A673 (cell line): Measurements from ENCODE around the gene RHOT1. TPM values are rescaled to one million over a fixed set of nuclear protein-coding genes. Genes with fewer than 3 reads are reported as not detected.
"Not testable (repeated sequence)": the region's sequence is repeated elsewhere in the genome, so short reads cannot be mapped to it uniquely, and the experiment has no call there.

Source experiments
- BruUV-seq: library from RNA; stranded (reverse); fragments of 400-500 nt; replicated peaks from 2 replicates; lab custom pipeline; 2021; lab: Mats Ljungman, UMichigan
- CTCF ChIA-PET: fragments of 300-600 bp; sonication (Branson Sonifier 250); formaldehyde crosslinking; loops from one replicate; lab custom pipeline; 2022; ENCODE audit warnings: antibody characterized with exemption; lab: Charles Lee
- POLR2A ChIA-PET: fragments of 300-600 bp; sonication (Branson Sonifier 250); formaldehyde crosslinking; loops from one replicate; lab custom pipeline; 2022; ENCODE audit warnings: antibody characterized with exemption; ENCODE audit not compliant: low non-redundant PET; lab: Charles Lee
- DNase-seq: peaks from one replicate; pipeline ENCODE4 v3.0.0-alpha.2; 2015; ENCODE audit warnings: low spot score
- H3K27ac ChIP-seq: fragments of 200-600 bp; sonication (generic); 2 replicates; pipeline ENCODE4 v1.5.1; 2016; ENCODE audit warnings: mixed run types, low read depth, mild to moderate bottlenecking, mixed read lengths, antibody characterized with exemption, low read length; ENCODE audit not compliant: poor library complexity, severe bottlenecking
- H3K27me3 ChIP-seq: fragments of 200-600 bp; sonication (generic); replicated peaks from 2 replicates; pipeline ENCODE4 v1.6.1; 2017; ENCODE audit warnings: mixed run types, low read depth, mild to moderate bottlenecking, mixed read lengths, antibody characterized with exemption, low read length; ENCODE audit not compliant: insufficient read depth, poor library complexity
- H3K36me3 ChIP-seq: fragments of 200-600 bp; sonication (generic); 2 replicates; pipeline ENCODE4 v1.6.1; 2016; ENCODE audit warnings: mixed run types, mild to moderate bottlenecking, mixed read lengths, antibody characterized with exemption, low read length; ENCODE audit not compliant: insufficient read depth, poor library complexity, severe bottlenecking
- H3K4me1 ChIP-seq: fragments of 200-600 bp; sonication (generic); 2 replicates; pipeline ENCODE4 v1.6.1; 2017; ENCODE audit warnings: mixed run types, mild to moderate bottlenecking, mixed read lengths, antibody characterized with exemption, low read length; ENCODE audit not compliant: insufficient read depth, poor library complexity, severe bottlenecking
- H3K4me3 ChIP-seq: fragments of 200-600 bp; sonication (generic); 2 replicates; pipeline ENCODE4 v1.5.1; 2016; ENCODE audit warnings: low read depth, mixed run types, mild to moderate bottlenecking, mixed read lengths, low read length; ENCODE audit not compliant: poor library complexity, severe bottlenecking
- H3K9me3 ChIP-seq: fragments of 200-600 bp; sonication (generic); 2 replicates; pipeline ENCODE4 v1.6.1; 2016; ENCODE audit warnings: mixed run types, low read depth, mild to moderate bottlenecking, mixed read lengths, antibody characterized with exemption, low read length; ENCODE audit not compliant: poor library complexity, severe bottlenecking
- EZH2 ChIP-seq: fragments of 200-600 bp; sonication (generic); IDR thresholded peaks from 2 replicates; pipeline ENCODE4 v1.6.1; 2017; ENCODE audit warnings: borderline replicate concordance, low read depth, mild to moderate bottlenecking, mixed read lengths, antibody characterized with exemption, low read length; ENCODE audit not compliant: poor library complexity, severe bottlenecking
- intact Hi-C: fragments of 100-400 bp; cut with micrococcal nuclease; formaldehyde crosslinking; loops from one replicate; pipeline ENCODE4 v1.10.0; 2022; ENCODE audit not compliant: unreplicated experiment
- total RNA-seq: library from RNA; stranded (reverse); gene quantifications from 2 replicates; pipeline ENCODE4 v1.2.3, GENCODE V29; 2021
- TF ChIP-seq, protein P1 (sequence below): fragments of 300-800, 200-600 bp; sonication (generic); conservative IDR thresholded peaks from 2 replicates; pipeline ENCODE4 v1.5.1; 2017; ENCODE audit warnings: low read depth, mild to moderate bottlenecking, antibody characterized with exemption, low read length, moderate library complexity, mixed read lengths

The RHOT1 gene
- total RNA-seq, 1 experiment from 2014 or later: 18.0 TPM

DNA sequence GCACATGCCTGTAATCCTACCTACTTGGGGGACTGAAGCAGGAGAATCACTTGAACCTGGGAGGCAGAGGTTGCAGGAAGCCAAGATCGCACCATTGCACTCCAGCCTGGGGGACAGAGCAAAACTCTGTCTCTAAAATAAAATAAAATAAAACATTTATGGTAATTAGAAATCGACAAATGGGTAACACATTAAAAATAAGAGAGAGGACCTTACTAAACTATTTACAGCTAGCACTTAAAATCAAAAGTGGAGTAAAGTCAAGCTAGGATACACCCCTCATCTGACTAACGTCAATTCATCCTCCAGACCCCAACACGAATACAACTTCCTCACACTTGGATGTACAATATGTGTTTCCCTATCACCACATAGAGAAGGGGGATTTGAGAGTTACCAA is 27.8 kb upstream of the RHOT1 start:
- Histone ChIP-seq H3K27ac (no peak overlapping the region), H3K27me3 (no peaks in the 10 kb centered on the region), H3K36me3 (no peaks in the 10 kb centered on the region), H3K4me1 (no peaks in the 10 kb centered on the region), H3K9me3 (no peaks in the 10 kb centered on the region), H3K4me3 (no peak overlapping the region)
- POLR2A ChIA-PET: no interaction called here
- BruUV-seq: no TSS peak
- DNase-seq: no peak
- CTCF ChIA-PET: no interaction called here
- intact Hi-C loops: no loop called here
- TF ChIP-seq, protein P1, sequence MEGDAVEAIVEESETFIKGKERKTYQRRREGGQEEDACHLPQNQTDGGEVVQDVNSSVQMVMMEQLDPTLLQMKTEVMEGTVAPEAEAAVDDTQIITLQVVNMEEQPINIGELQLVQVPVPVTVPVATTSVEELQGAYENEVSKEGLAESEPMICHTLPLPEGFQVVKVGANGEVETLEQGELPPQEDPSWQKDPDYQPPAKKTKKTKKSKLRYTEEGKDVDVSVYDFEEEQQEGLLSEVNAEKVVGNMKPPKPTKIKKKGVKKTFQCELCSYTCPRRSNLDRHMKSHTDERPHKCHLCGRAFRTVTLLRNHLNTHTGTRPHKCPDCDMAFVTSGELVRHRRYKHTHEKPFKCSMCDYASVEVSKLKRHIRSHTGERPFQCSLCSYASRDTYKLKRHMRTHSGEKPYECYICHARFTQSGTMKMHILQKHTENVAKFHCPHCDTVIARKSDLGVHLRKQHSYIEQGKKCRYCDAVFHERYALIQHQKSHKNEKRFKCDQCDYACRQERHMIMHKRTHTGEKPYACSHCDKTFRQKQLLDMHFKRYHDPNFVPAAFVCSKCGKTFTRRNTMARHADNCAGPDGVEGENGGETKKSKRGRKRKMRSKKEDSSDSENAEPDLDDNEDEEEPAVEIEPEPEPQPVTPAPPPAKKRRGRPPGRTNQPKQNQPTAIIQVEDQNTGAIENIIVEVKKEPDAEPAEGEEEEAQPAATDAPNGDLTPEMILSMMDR: no peak
- no peak for TF ChIP-seq EZH2

DNA sequence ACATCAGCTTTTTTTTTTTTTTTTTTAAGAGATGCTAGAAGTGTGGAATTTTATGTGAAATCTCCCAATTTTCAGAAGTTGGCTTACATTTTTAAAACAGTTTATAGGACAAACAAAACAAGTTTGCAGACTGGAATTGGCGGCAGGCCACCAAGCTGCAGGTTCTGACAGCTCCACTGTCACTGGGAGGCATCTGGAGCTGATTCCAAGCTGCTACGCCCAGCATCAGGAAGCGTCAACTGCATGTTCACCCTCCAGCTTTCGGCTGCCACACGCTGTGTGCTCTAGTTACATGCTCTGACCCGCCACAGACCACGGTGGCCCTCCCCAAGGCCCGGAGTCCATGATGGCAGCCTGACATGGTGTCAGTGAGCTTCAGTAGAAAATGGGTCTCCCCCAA is 26.8 kb upstream of the RHOT1 start:
- POLR2A ChIA-PET, intact Hi-C loops: not testable (repeated sequence)

DNA sequence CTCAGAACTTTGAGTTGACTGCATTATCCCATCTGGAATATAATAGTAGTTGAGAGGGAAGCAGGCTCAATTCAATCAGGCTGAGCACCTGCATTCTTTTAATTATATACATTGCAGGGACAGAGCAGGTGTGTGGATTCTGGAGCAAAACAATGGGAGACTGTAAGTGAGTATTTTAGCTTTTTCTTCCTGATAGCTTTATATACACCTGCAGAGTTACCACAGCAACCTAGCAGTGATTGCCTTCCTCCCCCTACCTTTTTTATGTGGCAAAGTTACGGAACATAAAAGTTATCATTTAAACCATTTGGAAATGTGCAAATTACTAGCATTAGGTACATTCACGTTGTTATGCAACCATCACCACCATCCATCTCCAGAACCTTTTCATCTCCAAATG is 25.4 kb upstream of the RHOT1 start:
- H3K36me3 ChIP-seq: no peaks in the 10 kb centered on the region
- TF ChIP-seq, protein P1: no peak
- TF ChIP-seq EZH2: no peak
- BruUV-seq: no TSS peak
- ChIA-PET CTCF (no interaction called here), POLR2A (no interaction called here)
- H3K4me3 ChIP-seq: no peak overlapping the region
- no peak for DNase-seq
- H3K4me1 ChIP-seq: no peaks in the 10 kb centered on the region
- intact Hi-C loops: no loop called here
- H3K9me3 ChIP-seq: no peaks in the 10 kb centered on the region
- H3K27me3 ChIP-seq: no peaks in the 10 kb centered on the region
- no peak overlapping the region for H3K27ac ChIP-seq

More for the DNA sequence above, 26.8 kb upstream of the RHOT1 start:
- H3K27me3 ChIP-seq, H3K36me3 ChIP-seq, CTCF ChIA-PET, H3K4me1 ChIP-seq, DNase-seq, H3K27ac ChIP-seq, H3K4me3 ChIP-seq, BruUV-seq, H3K9me3 ChIP-seq: not testable (repeated sequence)

DNA sequence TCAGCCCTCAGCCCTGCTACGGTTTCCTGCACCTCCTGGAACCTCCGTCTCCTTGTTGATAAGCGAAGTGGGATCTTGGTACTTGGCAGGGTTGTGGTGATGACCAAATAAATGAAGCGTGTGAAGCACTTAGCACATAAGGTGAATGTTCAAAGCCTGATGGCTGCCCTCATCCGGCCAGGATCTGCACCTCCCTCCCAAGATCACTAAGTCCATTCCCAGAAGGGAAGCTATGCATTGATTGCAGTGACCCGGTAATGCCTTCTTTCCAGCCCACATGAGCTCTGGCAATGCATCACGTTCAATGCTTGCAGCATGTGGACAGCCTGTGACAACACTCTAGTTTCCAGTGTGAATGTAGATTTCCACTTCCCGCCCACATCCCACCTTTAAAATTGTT is 24.9 kb upstream of the RHOT1 start:
- CTCF ChIA-PET: no interaction called here
- TF ChIP-seq EZH2: no peak
- TF ChIP-seq, protein P1: no peak
- DNase-seq: no peak
- no TSS peak for BruUV-seq
- no peaks in the 10 kb centered on the region for H3K4me1 ChIP-seq
- H3K36me3 ChIP-seq: no peaks in the 10 kb centered on the region
- intact Hi-C loops: no loop called here
- H3K27me3 ChIP-seq: no peaks in the 10 kb centered on the region
- no peak overlapping the region for H3K4me3 ChIP-seq
- H3K9me3 ChIP-seq: no peaks in the 10 kb centered on the region
- POLR2A ChIA-PET: no interaction called here
- no peak overlapping the region for H3K27ac ChIP-seq

DNA sequence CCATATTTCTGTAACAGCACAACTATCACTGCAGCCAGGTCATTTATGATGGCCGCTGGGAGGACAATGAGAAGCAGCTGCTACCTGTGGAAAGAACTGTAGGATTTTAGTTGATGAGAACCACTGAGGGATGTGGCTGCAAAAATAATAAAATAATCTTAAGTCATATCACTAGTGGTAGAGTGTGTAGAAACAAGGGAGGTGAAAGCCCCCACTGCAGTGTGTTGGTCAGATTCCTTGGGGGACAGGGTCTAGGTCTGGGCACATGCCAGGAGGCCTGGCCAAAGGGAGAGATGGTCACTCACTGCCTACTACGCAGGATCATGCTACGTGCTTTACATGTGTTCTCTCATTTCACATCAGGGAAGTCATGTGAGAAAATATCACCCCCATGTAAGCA is 24.2 kb upstream of the RHOT1 start:
- CTCF ChIA-PET, POLR2A ChIA-PET, BruUV-seq, H3K27ac ChIP-seq, intact Hi-C loops, H3K4me3 ChIP-seq, H3K4me1 ChIP-seq, H3K9me3 ChIP-seq, H3K36me3 ChIP-seq, H3K27me3 ChIP-seq, DNase-seq: not testable (repeated sequence)
